Loucy (cell line): ENCODE results near the gene ADGRG1.

ENCODE experiments used
- CTCF ChIP-seq: fragments of 200-600 bp; sonication (generic); conservative IDR thresholded peaks from 2 replicates; pipeline ENCODE4 v1.5.1; 2014; ENCODE audit warnings: mild to moderate bottlenecking, antibody characterized with exemption, low read length
- EZH2phosphoT487 ChIP-seq: fragments of 200-600 bp; IDR thresholded peaks from 2 replicates; pipeline ENCODE4 v1.6.1; 2018; ENCODE audit warnings: antibody characterized with exemption, mild to moderate bottlenecking, moderate library complexity, borderline replicate concordance

- TF ChIP-seq CTCF (no peak), EZH2phosphoT487 (no peak)
Measured at GRCh38 chr16:57589374-57589773, 39.1 kb upstream of the ADGRG1 start.
